ENCODE results near the gene SLC7A1. TPM values are rescaled to one million over a fixed set of nuclear protein-coding genes. Genes with fewer than 3 reads are reported as not detected.

The SLC7A1 gene
- total RNA-seq, 2 experiments from 2014 or later: 39.5 to 141 TPM

DNA sequence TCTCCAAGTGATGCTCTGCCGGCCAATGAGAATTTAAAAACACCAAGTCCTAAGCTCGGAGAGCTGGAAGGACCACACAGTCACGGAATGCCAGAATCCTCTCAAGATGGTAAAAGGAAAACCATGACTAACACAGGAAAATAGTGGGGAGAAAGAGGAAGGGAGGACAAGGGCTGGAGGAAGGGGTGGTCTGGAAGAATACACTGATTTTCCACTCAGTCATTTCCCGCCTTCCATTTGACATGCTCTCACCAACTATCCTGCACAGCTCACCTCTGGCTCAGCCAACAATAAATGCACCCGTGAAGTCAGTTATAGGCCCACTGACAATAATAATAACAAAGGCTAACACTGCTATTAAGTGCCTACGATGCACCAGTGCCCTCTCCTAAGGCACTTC, 31.5 kb downstream of the SLC7A1 start:
- no TSS peak for BruUV-seq (replicated peaks)
- ChIA-PET CTCF (ENCODE audit: unreplicated experiment) (no interaction called here), POLR2A (interaction anchor here (0.6 to 1.6 kb wide), 4 partner anchors 8 to 232 kb away, joined by 3 to 7 read pairs (median 4); no protein-coding TSS in a partner anchor)
- intact Hi-C loops (cut with micrococcal nuclease; ENCODE audit: unreplicated experiment): no loop called here
- Histone ChIP-seq H3K4me1 (ENCODE audit: insufficient read depth, low read length, poor library complexity, severe bottlenecking) (no peaks in the 10 kb centered on the region), H3K4me3 (ENCODE audit: low read depth, low read length, poor library complexity, severe bottlenecking) (no peak overlapping the region), H2AFZ (ENCODE audit: low read length) (no peak overlapping the region), H3K4me2 (ENCODE audit: low read length) (no peak overlapping the region), H3K27ac (ENCODE audit: low read depth, low read length, poor library complexity, severe bottlenecking) (no peak overlapping the region), H4K20me1 (ENCODE audit: insufficient read depth, low read length) (peaks cover 30% of the 10 kb centered on the region), H3K79me2 (ENCODE audit: insufficient read depth, low read depth, low read length) (peaks cover 91% of the 10 kb centered on the region), H3K36me3 (ENCODE audit: insufficient read depth, low read length) (no peaks in the 10 kb centered on the region), H3K9me2 (ENCODE audit: insufficient read depth, low read length) (no peaks in the 10 kb centered on the region), H3K9me3 (ENCODE audit: low read length) (no peaks in the 10 kb centered on the region)
- DNase-seq (ENCODE audit: low spot score): no peak
- TF ChIP-seq EZH2phosphoT487 (IDR thresholded peaks at IDR 0.05; ENCODE audit: borderline replicate concordance, low read depth, low read length): no peak
- TF ChIP-seq, protein P1, sequence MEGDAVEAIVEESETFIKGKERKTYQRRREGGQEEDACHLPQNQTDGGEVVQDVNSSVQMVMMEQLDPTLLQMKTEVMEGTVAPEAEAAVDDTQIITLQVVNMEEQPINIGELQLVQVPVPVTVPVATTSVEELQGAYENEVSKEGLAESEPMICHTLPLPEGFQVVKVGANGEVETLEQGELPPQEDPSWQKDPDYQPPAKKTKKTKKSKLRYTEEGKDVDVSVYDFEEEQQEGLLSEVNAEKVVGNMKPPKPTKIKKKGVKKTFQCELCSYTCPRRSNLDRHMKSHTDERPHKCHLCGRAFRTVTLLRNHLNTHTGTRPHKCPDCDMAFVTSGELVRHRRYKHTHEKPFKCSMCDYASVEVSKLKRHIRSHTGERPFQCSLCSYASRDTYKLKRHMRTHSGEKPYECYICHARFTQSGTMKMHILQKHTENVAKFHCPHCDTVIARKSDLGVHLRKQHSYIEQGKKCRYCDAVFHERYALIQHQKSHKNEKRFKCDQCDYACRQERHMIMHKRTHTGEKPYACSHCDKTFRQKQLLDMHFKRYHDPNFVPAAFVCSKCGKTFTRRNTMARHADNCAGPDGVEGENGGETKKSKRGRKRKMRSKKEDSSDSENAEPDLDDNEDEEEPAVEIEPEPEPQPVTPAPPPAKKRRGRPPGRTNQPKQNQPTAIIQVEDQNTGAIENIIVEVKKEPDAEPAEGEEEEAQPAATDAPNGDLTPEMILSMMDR (conservative IDR thresholded peaks at IDR 0.05; ENCODE audit: low read length): no peak

DNA sequence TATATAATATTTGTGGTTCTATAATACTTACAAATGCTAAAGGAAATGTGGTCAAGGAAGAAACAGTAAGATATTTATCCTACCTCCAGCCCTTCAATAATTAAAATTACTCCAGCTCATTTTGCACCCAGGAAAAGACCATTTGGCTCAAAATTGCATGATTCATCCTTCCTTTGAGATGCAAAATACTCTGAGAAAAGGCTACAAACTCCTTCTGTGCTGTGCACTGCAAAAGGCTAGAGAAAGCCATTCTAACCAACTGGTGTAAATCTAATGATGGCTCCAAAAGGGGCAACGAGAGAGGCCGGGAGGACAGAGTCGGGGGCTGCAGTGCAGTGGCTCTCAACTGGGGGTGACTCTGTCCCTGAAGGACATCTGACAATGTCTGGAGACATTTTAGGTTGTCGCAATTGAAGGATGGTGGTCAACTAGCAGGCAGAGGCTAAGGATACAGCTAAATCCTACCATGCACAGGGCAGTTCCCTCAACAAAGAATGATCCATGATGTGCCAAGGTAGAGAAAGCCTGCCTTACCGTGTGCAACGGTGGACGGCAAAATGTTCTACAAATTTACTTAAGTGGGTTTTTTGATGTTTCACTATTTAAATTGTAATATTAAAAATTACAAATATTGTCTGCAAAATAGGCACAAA, 32.6 kb downstream of the SLC7A1 start:
- no TSS peak for BruUV-seq (replicated peaks)
- Histone ChIP-seq H2AFZ (ENCODE audit: low read length) (no peak overlapping the region), H3K27ac (ENCODE audit: low read depth, low read length, poor library complexity, severe bottlenecking) (no peak overlapping the region), H3K36me3 (ENCODE audit: insufficient read depth, low read length) (no peaks in the 10 kb centered on the region), H3K9me3 (ENCODE audit: low read length) (no peaks in the 10 kb centered on the region), H3K79me2 (ENCODE audit: insufficient read depth, low read depth, low read length) (peaks cover 81% of the 10 kb centered on the region), H4K20me1 (ENCODE audit: insufficient read depth, low read length) (peaks cover 30% of the 10 kb centered on the region), H3K4me1 (ENCODE audit: insufficient read depth, low read length, poor library complexity, severe bottlenecking) (no peaks in the 10 kb centered on the region), H3K4me3 (ENCODE audit: low read depth, low read length, poor library complexity, severe bottlenecking) (no peak overlapping the region), H3K4me2 (ENCODE audit: low read length) (no peak overlapping the region), H3K9me2 (ENCODE audit: insufficient read depth, low read length) (no peaks in the 10 kb centered on the region)
- ChIA-PET CTCF (ENCODE audit: unreplicated experiment) (no interaction called here), POLR2A (no interaction called here)
- intact Hi-C loops (cut with micrococcal nuclease; ENCODE audit: unreplicated experiment): no loop called here
- DNase-seq (ENCODE audit: low spot score): no peak
- TF ChIP-seq, protein P1 (conservative IDR thresholded peaks at IDR 0.05; ENCODE audit: low read length): no peak
- TF ChIP-seq EZH2phosphoT487 (IDR thresholded peaks at IDR 0.05; ENCODE audit: borderline replicate concordance, low read depth, low read length): no peak

DNA sequence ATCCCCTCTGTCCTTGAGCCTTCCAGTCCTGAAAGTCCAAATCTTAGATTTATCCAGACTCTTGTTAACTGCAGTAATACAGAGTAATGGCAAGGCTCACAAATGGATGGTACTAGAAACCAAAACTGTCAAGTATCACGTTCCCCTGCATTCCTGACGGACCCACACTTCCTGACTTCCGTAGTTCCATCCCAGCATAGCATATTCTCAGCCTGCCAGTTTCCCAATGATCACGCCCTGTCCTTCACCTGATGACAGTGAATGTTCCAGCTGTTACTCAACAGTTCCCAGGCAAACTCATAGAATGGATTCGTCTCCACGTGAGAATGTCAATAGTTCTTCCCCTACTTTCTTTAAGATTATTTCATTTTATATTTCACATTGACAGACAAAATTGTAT, 33.6 kb downstream of the SLC7A1 start:
- ChIA-PET POLR2A (no interaction called here), CTCF (ENCODE audit: unreplicated experiment) (no interaction called here)
- H3K27ac ChIP-seq (ENCODE audit: low read depth, low read length, poor library complexity, severe bottlenecking): no peak overlapping the region
- H3K4me2 ChIP-seq (ENCODE audit: low read length): no peak overlapping the region
- no peaks in the 10 kb centered on the region for H3K4me1 ChIP-seq (ENCODE audit: insufficient read depth, low read length, poor library complexity, severe bottlenecking)
- no peak for DNase-seq (ENCODE audit: low spot score)
- no TSS peak for BruUV-seq (replicated peaks)
- peaks cover 78% of the 10 kb centered on the region for H3K79me2 ChIP-seq (ENCODE audit: insufficient read depth, low read depth, low read length)
- H2AFZ ChIP-seq (ENCODE audit: low read length): no peak overlapping the region
- TF ChIP-seq, protein P1 (conservative IDR thresholded peaks at IDR 0.05; ENCODE audit: low read length): no peak
- no peak for TF ChIP-seq EZH2phosphoT487 (IDR thresholded peaks at IDR 0.05; ENCODE audit: borderline replicate concordance, low read depth, low read length)
- intact Hi-C loops (cut with micrococcal nuclease; ENCODE audit: unreplicated experiment): no loop called here
- no peaks in the 10 kb centered on the region for H3K9me2 ChIP-seq (ENCODE audit: insufficient read depth, low read length)
- H3K36me3 ChIP-seq (ENCODE audit: insufficient read depth, low read length): peaks cover 7% of the 10 kb centered on the region
- H3K9me3 ChIP-seq (ENCODE audit: low read length): no peaks in the 10 kb centered on the region
- H3K4me3 ChIP-seq (ENCODE audit: low read depth, low read length, poor library complexity, severe bottlenecking): no peak overlapping the region
- peaks cover 35% of the 10 kb centered on the region for H4K20me1 ChIP-seq (ENCODE audit: insufficient read depth, low read length)
